ENCODE results near the gene EHMT1. TPM values are rescaled to one million over a fixed set of nuclear protein-coding genes. Genes with fewer than 3 reads are reported as not detected.

Gene EHMT1
- total RNA-seq, 1 experiment from 2014 or later = 63.9 TPM

DNA sequence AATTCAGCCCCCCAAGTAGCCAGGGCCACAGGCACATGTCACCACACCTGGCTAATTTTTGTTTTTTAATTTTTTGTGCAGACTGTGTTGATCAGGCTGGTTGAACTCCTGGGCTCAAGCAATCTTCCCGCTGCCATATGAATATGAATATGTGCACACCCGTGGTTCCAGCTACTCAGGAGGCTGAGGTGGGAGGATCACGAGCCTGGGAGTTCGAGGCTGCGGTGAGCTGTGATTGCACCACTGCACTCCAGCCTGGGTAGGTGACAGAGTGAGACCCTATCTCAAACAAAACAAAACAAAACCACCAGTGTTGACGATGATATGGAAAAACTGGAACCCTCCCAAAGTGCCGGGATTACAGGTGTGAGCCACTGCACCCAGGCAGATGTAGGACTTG is 32.0 kb downstream of the EHMT1 start:
- POLR2A ChIA-PET = no interaction called here
- DNase-seq (ENCODE audit: low read depth, low spot score) = no peak
- in situ Hi-C loops (cut with HindIII; ENCODE audit: low pct_unique_long_range_greater_than_20kb, low sequenced_read_pairs) (no loop called here), intact Hi-C loops (cut with micrococcal nuclease; ENCODE audit: unreplicated experiment) (no loop called here)
- Histone ChIP-seq H3K27me3 (ENCODE audit: control insufficient read depth, insufficient read depth, low read length) (no peaks in the 10 kb centered on the region), H3K27ac (ENCODE audit: low read length) (no peak overlapping the region), H3K9me3 (ENCODE audit: control insufficient read depth, insufficient read depth, low read depth, low read length) (no peaks in the 10 kb centered on the region), H3K36me3 (ENCODE audit: control insufficient read depth, insufficient read depth, low read length) (no peaks in the 10 kb centered on the region), H3K4me3 (ENCODE audit: low read depth in 2 of 2, low read length in 2 of 2) (no peak overlapping the region), H3K4me1 (ENCODE audit: control insufficient read depth, insufficient read depth, low read length) (no peaks in the 10 kb centered on the region)
- ATAC-seq = no peak
- BruUV-seq (replicated peaks) = no TSS peak
- CTCF ChIA-PET = no interaction called here
- TF ChIP-seq, protein P1, sequence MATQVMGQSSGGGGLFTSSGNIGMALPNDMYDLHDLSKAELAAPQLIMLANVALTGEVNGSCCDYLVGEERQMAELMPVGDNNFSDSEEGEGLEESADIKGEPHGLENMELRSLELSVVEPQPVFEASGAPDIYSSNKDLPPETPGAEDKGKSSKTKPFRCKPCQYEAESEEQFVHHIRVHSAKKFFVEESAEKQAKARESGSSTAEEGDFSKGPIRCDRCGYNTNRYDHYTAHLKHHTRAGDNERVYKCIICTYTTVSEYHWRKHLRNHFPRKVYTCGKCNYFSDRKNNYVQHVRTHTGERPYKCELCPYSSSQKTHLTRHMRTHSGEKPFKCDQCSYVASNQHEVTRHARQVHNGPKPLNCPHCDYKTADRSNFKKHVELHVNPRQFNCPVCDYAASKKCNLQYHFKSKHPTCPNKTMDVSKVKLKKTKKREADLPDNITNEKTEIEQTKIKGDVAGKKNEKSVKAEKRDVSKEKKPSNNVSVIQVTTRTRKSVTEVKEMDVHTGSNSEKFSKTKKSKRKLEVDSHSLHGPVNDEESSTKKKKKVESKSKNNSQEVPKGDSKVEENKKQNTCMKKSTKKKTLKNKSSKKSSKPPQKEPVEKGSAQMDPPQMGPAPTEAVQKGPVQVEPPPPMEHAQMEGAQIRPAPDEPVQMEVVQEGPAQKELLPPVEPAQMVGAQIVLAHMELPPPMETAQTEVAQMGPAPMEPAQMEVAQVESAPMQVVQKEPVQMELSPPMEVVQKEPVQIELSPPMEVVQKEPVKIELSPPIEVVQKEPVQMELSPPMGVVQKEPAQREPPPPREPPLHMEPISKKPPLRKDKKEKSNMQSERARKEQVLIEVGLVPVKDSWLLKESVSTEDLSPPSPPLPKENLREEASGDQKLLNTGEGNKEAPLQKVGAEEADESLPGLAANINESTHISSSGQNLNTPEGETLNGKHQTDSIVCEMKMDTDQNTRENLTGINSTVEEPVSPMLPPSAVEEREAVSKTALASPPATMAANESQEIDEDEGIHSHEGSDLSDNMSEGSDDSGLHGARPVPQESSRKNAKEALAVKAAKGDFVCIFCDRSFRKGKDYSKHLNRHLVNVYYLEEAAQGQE (IDR thresholded peaks at IDR 0.05; ENCODE audit: insufficient read depth in 1 of 2, low read depth in 2 of 2, low read length in 1 of 2) = no peak
- TF ChIP-seq, protein P2, sequence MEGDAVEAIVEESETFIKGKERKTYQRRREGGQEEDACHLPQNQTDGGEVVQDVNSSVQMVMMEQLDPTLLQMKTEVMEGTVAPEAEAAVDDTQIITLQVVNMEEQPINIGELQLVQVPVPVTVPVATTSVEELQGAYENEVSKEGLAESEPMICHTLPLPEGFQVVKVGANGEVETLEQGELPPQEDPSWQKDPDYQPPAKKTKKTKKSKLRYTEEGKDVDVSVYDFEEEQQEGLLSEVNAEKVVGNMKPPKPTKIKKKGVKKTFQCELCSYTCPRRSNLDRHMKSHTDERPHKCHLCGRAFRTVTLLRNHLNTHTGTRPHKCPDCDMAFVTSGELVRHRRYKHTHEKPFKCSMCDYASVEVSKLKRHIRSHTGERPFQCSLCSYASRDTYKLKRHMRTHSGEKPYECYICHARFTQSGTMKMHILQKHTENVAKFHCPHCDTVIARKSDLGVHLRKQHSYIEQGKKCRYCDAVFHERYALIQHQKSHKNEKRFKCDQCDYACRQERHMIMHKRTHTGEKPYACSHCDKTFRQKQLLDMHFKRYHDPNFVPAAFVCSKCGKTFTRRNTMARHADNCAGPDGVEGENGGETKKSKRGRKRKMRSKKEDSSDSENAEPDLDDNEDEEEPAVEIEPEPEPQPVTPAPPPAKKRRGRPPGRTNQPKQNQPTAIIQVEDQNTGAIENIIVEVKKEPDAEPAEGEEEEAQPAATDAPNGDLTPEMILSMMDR (IDR thresholded peaks at IDR 0.05) = no peak
- TF ChIP-seq POLR2AphosphoS5 (IDR thresholded peaks at IDR 0.05; ENCODE audit: low read depth, low read length) (no peak), TCF7L2 (IDR thresholded peaks at IDR 0.05; ENCODE audit: low read depth, low read length) (no peak), SIN3A (IDR thresholded peaks at IDR 0.05; ENCODE audit: borderline replicate concordance, insufficient read depth, low read depth, low read length) (no peak)

DNA sequence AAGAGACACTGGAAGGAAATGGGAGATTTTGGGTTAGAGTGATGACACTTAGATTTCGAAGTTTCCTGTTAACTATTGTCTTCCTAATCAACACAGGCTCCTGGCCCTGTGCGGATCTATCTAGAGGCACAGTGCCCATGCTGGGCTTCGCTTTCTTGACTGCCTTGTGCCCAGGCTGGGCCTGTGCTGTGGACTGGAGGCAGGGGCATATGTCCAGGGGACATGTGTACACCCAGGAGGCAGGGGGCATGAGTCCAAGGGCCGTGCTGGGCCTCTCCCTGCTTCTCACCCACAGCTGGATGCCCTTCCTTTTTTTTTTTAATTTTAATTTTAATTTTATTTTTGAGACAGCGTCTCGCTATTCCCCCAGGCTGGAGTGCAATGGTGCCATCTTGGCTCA is 37.6 kb downstream of the EHMT1 start:
- ChIA-PET CTCF (no interaction called here), POLR2A (no interaction called here)
- BruUV-seq (replicated peaks) = no TSS peak
- ATAC-seq = no peak
- no peak for DNase-seq (ENCODE audit: low read depth, low spot score)
- H3K4me3 ChIP-seq (ENCODE audit: low read depth in 2 of 2, low read length in 2 of 2) = no peak overlapping the region
- intact Hi-C loops (cut with micrococcal nuclease; ENCODE audit: unreplicated experiment) = no loop called here
- no peaks in the 10 kb centered on the region for H3K9me3 ChIP-seq (ENCODE audit: control insufficient read depth, insufficient read depth, low read depth, low read length)
- in situ Hi-C loops (cut with HindIII; ENCODE audit: low pct_unique_long_range_greater_than_20kb, low sequenced_read_pairs) = no loop called here
- no peaks in the 10 kb centered on the region for H3K4me1 ChIP-seq (ENCODE audit: control insufficient read depth, insufficient read depth, low read length)
- no peaks in the 10 kb centered on the region for H3K36me3 ChIP-seq (ENCODE audit: control insufficient read depth, insufficient read depth, low read length)
- TF ChIP-seq POLR2AphosphoS5 (IDR thresholded peaks at IDR 0.05; ENCODE audit: low read depth, low read length) (no peak), TCF7L2 (IDR thresholded peaks at IDR 0.05; ENCODE audit: low read depth, low read length) (no peak), SIN3A (IDR thresholded peaks at IDR 0.05; ENCODE audit: borderline replicate concordance, insufficient read depth, low read depth, low read length) (no peak)
- TF ChIP-seq, protein P1 (IDR thresholded peaks at IDR 0.05; ENCODE audit: insufficient read depth in 1 of 2, low read depth in 2 of 2, low read length in 1 of 2) = no peak
- TF ChIP-seq, protein P2 (IDR thresholded peaks at IDR 0.05) = no peak
- H3K27ac ChIP-seq (ENCODE audit: low read length) = no peak overlapping the region
- no peaks in the 10 kb centered on the region for H3K27me3 ChIP-seq (ENCODE audit: control insufficient read depth, insufficient read depth, low read length)

Data from Panc1 (cell line).